Epithelial cell of esophagus (primary cell): ENCODE data around the gene DYNC2I2.
"Not testable (repeated sequence)": the region's sequence is repeated elsewhere in the genome, so short reads cannot be mapped to it uniquely, and the experiment has no call there.

ENCODE experiments used
- DNase-seq: peaks from one replicate; pipeline ENCODE4 v3.0.0; 2010; ENCODE audit warnings: low read depth
- H3K4me3 ChIP-seq: 2 replicates; pipeline ENCODE4 v1.5.1; 2011; ENCODE audit warnings: mild to moderate bottlenecking, low read length, control low read depth
- TF ChIP-seq, protein P1 (sequence below): IDR thresholded peaks from 2 replicates; pipeline ENCODE4 v1.5.1; 2011; ENCODE audit warnings: low read depth, mild to moderate bottlenecking, low read length, control low read depth, inconsistent platforms; ENCODE audit not compliant: insufficient read depth; ENCODE audit errors: missing control alignments

The DYNC2I2 gene

GRCh38 chr9:128702445-128702948, 45.9 kb upstream of the DYNC2I2 start, which contains the start of gene PKN3:
Gene PKN3 (plus strand): TSS chr9:128702503. CDS start chr9:128702916, 413 bp downstream.
- TF ChIP-seq, protein P1, sequence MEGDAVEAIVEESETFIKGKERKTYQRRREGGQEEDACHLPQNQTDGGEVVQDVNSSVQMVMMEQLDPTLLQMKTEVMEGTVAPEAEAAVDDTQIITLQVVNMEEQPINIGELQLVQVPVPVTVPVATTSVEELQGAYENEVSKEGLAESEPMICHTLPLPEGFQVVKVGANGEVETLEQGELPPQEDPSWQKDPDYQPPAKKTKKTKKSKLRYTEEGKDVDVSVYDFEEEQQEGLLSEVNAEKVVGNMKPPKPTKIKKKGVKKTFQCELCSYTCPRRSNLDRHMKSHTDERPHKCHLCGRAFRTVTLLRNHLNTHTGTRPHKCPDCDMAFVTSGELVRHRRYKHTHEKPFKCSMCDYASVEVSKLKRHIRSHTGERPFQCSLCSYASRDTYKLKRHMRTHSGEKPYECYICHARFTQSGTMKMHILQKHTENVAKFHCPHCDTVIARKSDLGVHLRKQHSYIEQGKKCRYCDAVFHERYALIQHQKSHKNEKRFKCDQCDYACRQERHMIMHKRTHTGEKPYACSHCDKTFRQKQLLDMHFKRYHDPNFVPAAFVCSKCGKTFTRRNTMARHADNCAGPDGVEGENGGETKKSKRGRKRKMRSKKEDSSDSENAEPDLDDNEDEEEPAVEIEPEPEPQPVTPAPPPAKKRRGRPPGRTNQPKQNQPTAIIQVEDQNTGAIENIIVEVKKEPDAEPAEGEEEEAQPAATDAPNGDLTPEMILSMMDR, result peak; percentile 67
- DNase-seq, result peak; percentile 78
- peak within 1 kb of the TSS; percentile 56 for H3K4me3 ChIP-seq

- H3K4me3 ChIP-seq, result no peak overlapping the region
- TF ChIP-seq, protein P1, result no peak
- DNase-seq, result no peak
Observed at GRCh38 chr9:128701227-128701854, 44.7 kb upstream of the DYNC2I2 start.

DNA sequence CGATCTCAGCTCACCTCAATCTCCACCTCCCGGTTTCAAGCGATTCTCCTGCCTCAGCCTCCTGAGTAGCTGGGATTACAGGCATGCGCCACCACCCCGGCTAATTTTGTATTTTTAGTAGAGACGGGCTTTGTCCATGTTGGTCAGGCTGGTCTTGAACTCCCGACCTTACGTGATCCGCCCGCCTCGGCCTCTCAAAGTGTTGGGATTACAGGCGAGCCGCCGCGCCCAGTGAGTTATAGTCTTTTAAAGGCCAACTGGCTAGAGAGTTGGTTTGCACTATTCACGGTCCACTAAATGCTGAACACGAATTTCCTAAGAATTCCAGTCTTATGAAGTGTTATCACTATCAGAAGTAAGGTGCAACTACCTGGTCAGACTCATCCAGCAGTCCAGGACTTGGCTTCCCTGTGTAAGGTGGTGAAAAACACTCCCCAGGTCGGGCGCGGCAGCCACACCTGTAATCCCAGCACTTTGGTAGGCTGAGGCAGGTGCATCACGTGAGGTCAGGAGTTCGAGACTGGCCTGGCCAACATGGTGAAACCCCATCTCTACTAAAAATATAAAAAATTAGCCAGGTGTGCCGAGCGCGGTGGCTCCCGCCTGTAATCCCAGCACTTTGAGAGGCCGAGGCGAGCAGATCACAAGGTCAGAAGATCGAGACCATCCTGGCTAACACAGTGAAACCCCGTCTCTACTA, 42.6 kb upstream of the DYNC2I2 start:
- not testable (repeated sequence) for H3K4me3 ChIP-seq, DNase-seq

DNA sequence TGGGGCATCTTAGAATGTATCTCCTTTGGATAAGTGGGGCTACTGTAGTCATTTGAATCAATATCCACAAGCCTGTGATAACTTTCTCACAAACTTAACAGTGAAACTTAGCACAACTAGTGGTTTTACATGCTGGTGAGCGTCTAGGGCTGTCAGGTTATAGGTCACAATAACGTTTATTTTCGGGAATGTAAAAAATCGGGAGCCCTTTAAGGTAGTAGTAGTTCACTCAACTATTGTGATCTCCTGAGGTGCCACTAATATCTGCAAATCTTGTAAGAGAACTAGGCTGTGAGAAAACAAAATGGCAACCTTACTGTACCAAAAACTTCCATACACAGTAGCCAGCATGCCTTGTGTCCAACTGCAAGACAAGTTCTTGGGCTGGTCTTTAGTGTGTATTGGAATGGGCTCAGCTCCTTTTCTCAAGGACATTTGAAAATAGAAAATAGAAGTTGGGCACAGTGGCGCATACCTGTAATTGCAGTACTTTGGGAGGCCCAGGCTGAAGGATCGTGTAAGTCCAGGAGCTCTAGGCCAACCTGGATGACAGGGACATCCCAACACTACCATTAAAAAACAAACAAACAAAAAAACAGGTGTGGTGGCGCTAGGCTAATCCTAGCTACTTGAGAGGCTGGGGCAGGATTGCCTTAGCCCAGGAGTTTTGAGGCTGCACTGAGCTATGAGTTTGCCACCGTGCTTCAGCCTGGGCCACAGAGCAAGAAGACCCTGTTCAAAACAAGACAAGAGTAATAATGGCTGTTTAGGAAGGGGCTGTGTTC, 40.5 kb upstream of the DYNC2I2 start:
- H3K4me3 ChIP-seq, result no peak overlapping the region
- TF ChIP-seq, protein P1, result no peak
- no peak for DNase-seq

GRCh38 chr9:128694344-128694743, 37.7 kb upstream of the DYNC2I2 start:
- TF ChIP-seq, protein P1, result no peak
- H3K4me3 ChIP-seq, result no peak overlapping the region
- DNase-seq, result no peak

- DNase-seq, result not testable (repeated sequence)
Observed at GRCh38 chr9:128693738-128694137, 37.1 kb upstream of the DYNC2I2 start.

DNA sequence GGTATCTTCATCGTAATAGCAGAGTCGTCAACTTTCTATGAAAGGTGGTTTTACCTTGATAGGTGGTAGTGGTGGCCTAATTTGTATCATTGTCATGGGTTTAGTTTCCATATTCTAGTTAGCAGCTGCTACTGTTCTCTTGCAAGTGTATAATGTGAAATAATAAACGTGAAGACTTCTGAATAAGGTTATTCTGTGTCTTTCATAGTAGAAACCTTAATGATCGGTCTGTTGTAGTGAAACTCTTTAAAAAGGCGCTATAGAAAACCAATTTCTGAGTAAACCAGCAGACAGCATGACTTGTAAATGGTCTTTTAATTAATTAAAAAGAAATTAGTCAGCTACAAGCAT, 34.0 kb upstream of the DYNC2I2 start:
- DNase-seq, result no peak

More at GRCh38 chr9:128693738-128694137, 37.1 kb upstream of the DYNC2I2 start:
- not testable (repeated sequence) for H3K4me3 ChIP-seq

More for the DNA sequence above, 34.0 kb upstream of the DYNC2I2 start:
- peak overlapping the region; percentile 81 for H3K4me3 ChIP-seq
- TF ChIP-seq, protein P1, result no peak
